Measurements from ENCODE around the gene C2orf76.
A peak's percentile ranks its signal among the peaks of the same experiment; 100 is the strongest.

C2orf76 gene

GRCh38 chr2:119276864-119277263 lies 89.8 kb downstream of the C2orf76 start:
- no peak overlapping the region for H3K9ac ChIP-seq (ENCODE audit: low read depth, low read length)
- no peaks in the 10 kb centered on the region for H3K27me3 ChIP-seq (ENCODE audit: insufficient read depth, low read length)
- H3K27ac ChIP-seq (ENCODE audit: low read length) = no peak overlapping the region
- H3K4me1 ChIP-seq (ENCODE audit: insufficient read depth, low read length) = no peaks in the 10 kb centered on the region
- no peaks in the 10 kb centered on the region for H3K9me3 ChIP-seq (ENCODE audit: insufficient read depth, low read depth, low read length)
- no peaks in the 10 kb centered on the region for H3K36me3 ChIP-seq (ENCODE audit: insufficient read depth, low read depth, low read length)
- H3K4me3 ChIP-seq (ENCODE audit: low read length) = no peak overlapping the region

DNA sequence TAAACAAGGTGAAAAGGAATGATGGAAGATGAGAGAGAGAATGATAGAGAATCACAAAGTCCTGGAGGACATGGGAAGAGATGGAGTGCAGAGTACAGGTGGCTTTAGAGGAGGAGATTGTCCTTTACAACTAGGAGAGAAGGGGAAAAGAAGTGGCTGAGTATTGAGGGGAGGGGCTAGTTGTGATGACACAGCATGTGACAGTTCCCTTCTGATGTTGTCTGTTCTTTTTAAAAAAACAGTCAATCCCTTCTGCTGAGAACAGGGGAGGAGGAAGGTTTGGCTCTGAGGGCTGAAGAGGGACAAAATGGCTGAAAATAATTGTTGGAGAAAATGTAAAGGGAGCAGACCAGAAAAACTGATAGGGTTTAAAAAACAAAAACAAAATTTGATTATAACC lies 99.0 kb downstream of the C2orf76 start:
- Histone ChIP-seq H3K4me1 (ENCODE audit: insufficient read depth, low read length) (no peaks in the 10 kb centered on the region), H3K27ac (ENCODE audit: low read length) (no peak overlapping the region), H3K4me3 (ENCODE audit: low read length) (no peak overlapping the region), H3K9me3 (ENCODE audit: insufficient read depth, low read depth, low read length) (0 out of 2 replicates have a peak, but pooled peaks cover 4% of the 10 kb centered on the region), H3K27me3 (ENCODE audit: insufficient read depth, low read length) (no peaks in the 10 kb centered on the region), H3K36me3 (ENCODE audit: insufficient read depth, low read depth, low read length) (no peaks in the 10 kb centered on the region), H3K9ac (ENCODE audit: low read depth, low read length) (no peak overlapping the region)

- no peaks in the 10 kb centered on the region for H3K36me3 ChIP-seq (ENCODE audit: insufficient read depth, low read depth, low read length)
- 0 out of 2 replicates have a peak, but pooled peaks cover 4% of the 10 kb centered on the region for H3K9me3 ChIP-seq (ENCODE audit: insufficient read depth, low read depth, low read length)
- H3K27ac ChIP-seq (ENCODE audit: low read length) = no peak overlapping the region
- H3K4me3 ChIP-seq (ENCODE audit: low read length) = no peak overlapping the region
- no peaks in the 10 kb centered on the region for H3K4me1 ChIP-seq (ENCODE audit: insufficient read depth, low read length)
- H3K9ac ChIP-seq (ENCODE audit: low read depth, low read length) = no peak overlapping the region
- no peaks in the 10 kb centered on the region for H3K27me3 ChIP-seq (ENCODE audit: insufficient read depth, low read length)
Observed at GRCh38 chr2:119266091-119266589, 100.5 kb downstream of the C2orf76 start.

- Histone ChIP-seq H3K4me1 (ENCODE audit: insufficient read depth, low read length) (no peaks in the 10 kb centered on the region), H3K9me3 (ENCODE audit: insufficient read depth, low read depth, low read length) (0 out of 2 replicates have a peak, but pooled peaks cover 4% of the 10 kb centered on the region), H3K27me3 (ENCODE audit: insufficient read depth, low read length) (no peaks in the 10 kb centered on the region), H3K27ac (ENCODE audit: low read length) (no peak overlapping the region), H3K9ac (ENCODE audit: low read depth, low read length) (no peak overlapping the region), H3K4me3 (ENCODE audit: low read length) (no peak overlapping the region), H3K36me3 (ENCODE audit: insufficient read depth, low read depth, low read length) (no peaks in the 10 kb centered on the region)
Observed at GRCh38 chr2:119265693-119266066, 101.0 kb downstream of the C2orf76 start.

GRCh38 chr2:119264781-119265692 lies 101.6 kb downstream of the C2orf76 start:
- Histone ChIP-seq H3K4me1 (ENCODE audit: insufficient read depth, low read length) (no peaks in the 10 kb centered on the region), H3K27me3 (ENCODE audit: insufficient read depth, low read length) (no peaks in the 10 kb centered on the region), H3K36me3 (ENCODE audit: insufficient read depth, low read depth, low read length) (no peaks in the 10 kb centered on the region), H3K27ac (ENCODE audit: low read length) (no peak overlapping the region), H3K9me3 (ENCODE audit: insufficient read depth, low read depth, low read length) (no peaks in the 10 kb centered on the region), H3K9ac (ENCODE audit: low read depth, low read length) (no peak overlapping the region), H3K4me3 (ENCODE audit: low read length) (no peak overlapping the region)

GRCh38 chr2:119263656-119264055 lies 103.0 kb downstream of the C2orf76 start:
- no peak overlapping the region for H3K27ac ChIP-seq (ENCODE audit: low read length)
- no peaks in the 10 kb centered on the region for H3K36me3 ChIP-seq (ENCODE audit: insufficient read depth, low read depth, low read length)

DNA sequence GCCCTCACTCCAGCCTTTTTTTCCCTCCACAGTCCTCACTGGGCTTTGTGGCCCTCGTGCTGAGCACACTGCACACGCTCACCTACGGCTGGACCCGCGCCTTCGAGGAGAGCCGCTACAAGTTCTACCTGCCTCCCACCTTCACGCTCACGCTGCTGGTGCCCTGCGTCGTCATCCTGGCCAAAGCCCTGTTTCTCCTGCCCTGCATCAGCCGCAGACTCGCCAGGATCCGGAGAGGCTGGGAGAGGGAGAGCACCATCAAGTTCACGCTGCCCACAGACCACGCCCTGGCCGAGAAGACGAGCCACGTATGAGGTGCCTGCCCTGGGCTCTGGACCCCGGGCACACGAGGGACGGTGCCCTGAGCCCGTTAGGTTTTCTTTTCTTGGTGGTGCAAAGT lies 103.6 kb downstream of the C2orf76 start:
- Histone ChIP-seq H3K36me3 (ENCODE audit: insufficient read depth, low read depth, low read length) (peaks cover under 1% of the 10 kb centered on the region; the same call in 1 of the 2 replicates), H3K4me1 (ENCODE audit: insufficient read depth, low read length) (peaks cover 11% of the 10 kb centered on the region; the same call in 1 of the 2 replicates), H3K27me3 (ENCODE audit: insufficient read depth, low read length) (no peaks in the 10 kb centered on the region), H3K9ac (ENCODE audit: low read depth, low read length) (no peak overlapping the region), H3K27ac (ENCODE audit: low read length) (no peak overlapping the region), H3K4me3 (ENCODE audit: low read length) (no peak overlapping the region), H3K9me3 (ENCODE audit: insufficient read depth, low read depth, low read length) (no peaks in the 10 kb centered on the region)

More at GRCh38 chr2:119263656-119264055, 103.0 kb downstream of the C2orf76 start:
- Histone ChIP-seq H3K9me3 (ENCODE audit: insufficient read depth, low read depth, low read length) (no peaks in the 10 kb centered on the region), H3K4me1 (ENCODE audit: insufficient read depth, low read length) (peaks cover 8% of the 10 kb centered on the region; the same call in 1 of the 2 replicates), H3K4me3 (ENCODE audit: low read length) (no peak overlapping the region), H3K27me3 (ENCODE audit: insufficient read depth, low read length) (no peaks in the 10 kb centered on the region), H3K9ac (ENCODE audit: low read depth, low read length) (no peak overlapping the region)

DNA sequence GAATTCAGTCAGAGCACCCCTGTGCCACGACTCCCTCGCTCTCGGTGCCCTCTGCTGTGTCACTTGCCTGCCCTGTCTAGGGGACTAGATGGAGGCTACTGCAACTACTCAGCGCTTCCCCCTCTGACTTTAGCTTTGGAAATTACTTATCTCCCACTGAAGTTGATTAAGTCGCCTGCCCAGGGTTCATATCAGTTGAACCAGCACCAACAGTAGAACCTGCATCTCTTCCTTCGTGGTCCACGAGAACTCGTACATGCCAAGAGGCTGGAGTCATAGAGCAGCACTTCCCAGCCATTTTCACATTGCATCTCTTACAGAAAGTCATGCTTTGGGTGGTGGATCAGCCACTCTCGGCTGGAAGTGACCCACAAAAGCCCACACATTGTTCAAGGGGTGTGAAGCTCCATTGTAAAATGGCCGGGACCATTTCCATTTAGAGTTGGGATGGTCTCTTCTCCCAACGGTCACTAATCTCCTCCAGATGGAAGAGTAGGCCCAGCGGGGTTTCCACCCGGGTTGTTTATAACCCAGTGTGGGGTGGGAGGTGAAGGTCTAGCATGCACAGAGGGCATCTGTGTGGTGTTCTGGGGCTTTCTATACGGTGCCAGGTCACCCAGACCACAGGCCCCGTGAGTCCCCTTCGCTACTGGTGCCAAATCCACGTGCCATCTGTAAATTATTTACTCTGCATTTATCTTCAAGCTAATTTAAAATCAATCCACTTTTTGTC lies 105.0 kb downstream of the C2orf76 start:
- H3K9ac ChIP-seq (ENCODE audit: low read depth, low read length) = no peak overlapping the region
- peaks cover 25% of the 10 kb centered on the region for H3K4me1 ChIP-seq (ENCODE audit: insufficient read depth, low read length)
- no peaks in the 10 kb centered on the region for H3K9me3 ChIP-seq (ENCODE audit: insufficient read depth, low read depth, low read length)
- peaks cover 9% of the 10 kb centered on the region; the same call in 1 of the 2 replicates for H3K36me3 ChIP-seq (ENCODE audit: insufficient read depth, low read depth, low read length)
- no peak overlapping the region for H3K27ac ChIP-seq (ENCODE audit: low read length)
- no peaks in the 10 kb centered on the region for H3K27me3 ChIP-seq (ENCODE audit: insufficient read depth, low read length)
- no peak overlapping the region for H3K4me3 ChIP-seq (ENCODE audit: low read length)

DNA sequence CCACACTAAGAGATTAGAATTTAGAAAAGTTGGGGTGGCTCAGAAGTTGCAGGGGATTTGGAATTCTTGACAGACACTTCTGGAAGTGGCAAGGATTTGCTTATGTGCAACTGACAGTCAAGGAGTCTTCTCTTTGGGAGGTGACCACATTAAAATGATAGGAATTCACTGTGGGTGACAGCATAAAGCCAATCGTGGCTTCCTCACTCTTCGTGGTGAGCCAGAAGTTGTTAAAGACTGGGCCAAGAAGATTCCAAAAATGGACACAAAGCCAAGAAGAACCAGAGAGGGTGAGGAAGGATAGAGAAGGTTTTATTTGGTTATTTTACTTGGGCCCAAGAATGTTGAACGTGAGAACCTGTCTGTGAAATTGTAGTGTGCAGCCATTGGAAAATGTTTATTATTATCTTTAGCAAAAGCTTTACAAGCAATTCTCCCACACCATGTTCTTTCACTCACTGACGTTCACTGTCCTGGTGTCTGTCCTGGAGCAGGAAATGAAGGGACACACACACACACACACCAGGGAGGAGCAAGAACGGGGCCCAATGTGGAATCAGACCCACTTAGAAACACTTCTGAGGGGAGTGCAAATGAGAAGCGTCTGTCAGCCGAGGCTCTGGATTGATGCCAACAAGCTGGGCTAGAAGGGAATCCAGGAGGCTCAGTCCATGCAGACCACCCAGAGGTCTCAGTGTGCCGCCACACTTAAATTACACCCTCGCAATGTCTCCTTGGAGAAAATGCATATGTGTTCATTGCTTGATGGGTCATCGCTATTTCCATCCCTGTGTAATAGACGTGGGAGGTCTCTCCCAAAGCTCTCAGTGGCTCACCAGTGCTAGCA lies 105.8 kb downstream of the C2orf76 start:
- no peaks in the 10 kb centered on the region for H3K9me3 ChIP-seq (ENCODE audit: insufficient read depth, low read depth, low read length)
- no peak overlapping the region for H3K27ac ChIP-seq (ENCODE audit: low read length)
- H3K27me3 ChIP-seq (ENCODE audit: insufficient read depth, low read length) = no peaks in the 10 kb centered on the region
- peaks cover 9% of the 10 kb centered on the region; the same call in 1 of the 2 replicates for H3K36me3 ChIP-seq (ENCODE audit: insufficient read depth, low read depth, low read length)
- H3K4me3 ChIP-seq (ENCODE audit: low read length) = no peak overlapping the region
- H3K4me1 ChIP-seq (ENCODE audit: insufficient read depth, low read length) = peaks cover 33% of the 10 kb centered on the region
- no peak overlapping the region for H3K9ac ChIP-seq (ENCODE audit: low read depth, low read length)

DNA sequence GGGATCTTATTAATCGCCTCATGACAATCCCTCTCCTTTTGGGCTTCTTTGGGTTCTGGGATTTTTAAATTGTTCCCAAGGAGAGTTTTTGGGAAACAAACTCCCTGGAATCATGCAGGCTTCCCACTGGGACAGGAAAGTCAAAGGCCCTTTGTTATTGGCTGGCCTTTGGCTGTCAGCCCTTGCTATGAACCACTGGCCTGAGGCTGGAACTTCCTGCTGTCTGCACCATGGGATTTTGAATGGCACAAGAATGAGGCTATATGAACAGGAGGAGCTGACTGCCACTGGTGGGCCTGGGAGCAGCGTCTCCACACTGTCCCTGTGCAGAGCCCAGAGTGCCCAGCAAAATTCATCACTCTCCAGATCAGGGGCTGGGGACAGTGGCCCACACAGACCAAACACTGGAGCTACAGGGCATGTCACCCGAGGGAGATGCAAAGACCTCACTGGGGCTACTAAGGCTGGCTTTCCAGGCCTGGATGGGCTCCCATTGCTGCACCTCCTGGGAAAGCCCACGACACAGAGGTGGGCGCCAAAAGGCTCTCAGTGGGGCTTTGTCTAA lies 107.3 kb downstream of the C2orf76 start:
- Histone ChIP-seq H3K27me3 (ENCODE audit: insufficient read depth, low read length) (no peaks in the 10 kb centered on the region), H3K36me3 (ENCODE audit: insufficient read depth, low read depth, low read length) (peaks cover 9% of the 10 kb centered on the region; the same call in 1 of the 2 replicates), H3K27ac (ENCODE audit: low read length) (peak overlapping the region; percentile 73), H3K4me1 (ENCODE audit: insufficient read depth, low read length) (peaks cover 45% of the 10 kb centered on the region), H3K4me3 (ENCODE audit: low read length) (no peak overlapping the region), H3K9me3 (ENCODE audit: insufficient read depth, low read depth, low read length) (no peaks in the 10 kb centered on the region), H3K9ac (ENCODE audit: low read depth, low read length) (peak overlapping the region; percentile 19; the same call in 1 of the 2 replicates)

DNA sequence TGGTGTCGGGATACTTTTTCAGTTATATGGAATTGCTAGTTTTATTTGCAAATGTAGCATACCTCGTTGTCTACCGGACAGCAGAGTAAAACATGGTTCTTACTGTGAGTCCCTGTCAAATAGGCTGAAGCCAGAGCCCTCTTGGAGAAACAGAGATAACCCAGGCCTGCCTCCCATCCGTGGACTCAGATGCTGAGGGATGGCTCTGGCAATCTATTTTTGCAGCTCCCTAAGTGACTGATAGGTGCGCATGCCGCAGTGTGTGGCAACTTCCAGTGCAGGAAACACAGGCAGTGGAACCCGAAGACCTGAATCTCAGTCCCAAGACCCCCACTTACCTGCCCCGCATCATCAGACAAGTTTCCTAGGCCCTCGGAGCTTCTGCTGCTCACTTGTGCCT lies 109.4 kb downstream of the C2orf76 start:
- H3K4me1 ChIP-seq (ENCODE audit: insufficient read depth, low read length) = peaks cover 45% of the 10 kb centered on the region

More for the DNA sequence above, 109.4 kb downstream of the C2orf76 start:
- Histone ChIP-seq H3K36me3 (ENCODE audit: insufficient read depth, low read depth, low read length) (peaks cover 20% of the 10 kb centered on the region; the same call in 1 of the 2 replicates), H3K27me3 (ENCODE audit: insufficient read depth, low read length) (no peaks in the 10 kb centered on the region), H3K9ac (ENCODE audit: low read depth, low read length) (peak overlapping the region; percentile 41; the same call in 1 of the 2 replicates), H3K4me3 (ENCODE audit: low read length) (no peak overlapping the region), H3K27ac (ENCODE audit: low read length) (peak overlapping the region; percentile 38), H3K9me3 (ENCODE audit: insufficient read depth, low read depth, low read length) (no peaks in the 10 kb centered on the region)
